GM23338 (cell line): ENCODE results near the gene MBD6. TPM values are rescaled to one million over a fixed set of nuclear protein-coding genes. Genes with fewer than 3 reads are reported as not detected.

Source experiments
- ATAC-seq: fragments of 200-7000 bp; cut with Tn5 transposase; 3 replicates; pipeline ENCODE4 v1.9.1; 2020
- DNase-seq: peaks from one replicate; pipeline ENCODE4 v3.0.0-alpha.2; 2015; ENCODE audit warnings: low spot score
- H2AFZ ChIP-seq: fragments of 200-600 bp; sonication (generic); 2 replicates; pipeline ENCODE4 v1.8.0; 2016; ENCODE audit warnings: antibody characterized with exemption, mild to moderate bottlenecking, moderate library complexity
- H3F3A ChIP-seq: fragments of 200-600 bp; sonication (generic); replicated peaks from 2 replicates; pipeline ENCODE4 v1.8.0; 2017; ENCODE audit warnings: antibody characterized with exemption, mixed run types, low read depth
- H3K27ac ChIP-seq: fragments of 200-600 bp; sonication (generic); 2 replicates; pipeline ENCODE4 v1.6.1; 2016; ENCODE audit warnings: low read depth
- H3K27me3 ChIP-seq: fragments of 200-600 bp; sonication (generic); 2 replicates; pipeline ENCODE4 v1.8.0; 2016; ENCODE audit warnings: mild to moderate bottlenecking, mixed run types, moderate library complexity; ENCODE audit not compliant: insufficient read depth
- H3K36me3 ChIP-seq: fragments of 200-600 bp; sonication (generic); 2 replicates; pipeline ENCODE4 v1.8.0; 2016; ENCODE audit warnings: mild to moderate bottlenecking; ENCODE audit not compliant: insufficient read depth
- H3K4me1 ChIP-seq: fragments of 200-600 bp; sonication (generic); 2 replicates; pipeline ENCODE4 v1.8.0; 2016; ENCODE audit warnings: mild to moderate bottlenecking, moderate library complexity; ENCODE audit not compliant: insufficient read depth
- H3K4me2 ChIP-seq: fragments of 200-600 bp; sonication (generic); 2 replicates; pipeline ENCODE4 v1.7.1; 2017; ENCODE audit warnings: mixed run types
- H3K4me3 ChIP-seq: fragments of 200-600 bp; sonication (generic); 2 replicates; pipeline ENCODE4 v1.6.1; 2016; ENCODE audit warnings: mixed run types
- H3K79me2 ChIP-seq: fragments of 200-600 bp; sonication (generic); replicated peaks from 2 replicates; pipeline ENCODE4 v1.8.0; 2017; ENCODE audit warnings: mild to moderate bottlenecking; ENCODE audit not compliant: insufficient read depth
- H3K9me2 ChIP-seq: fragments of 200-600 bp; sonication (generic); 2 replicates; pipeline ENCODE4 v1.8.0; 2017; ENCODE audit not compliant: insufficient read depth
- H4K20me1 ChIP-seq: fragments of 200-600 bp; sonication (generic); replicated peaks from 2 replicates; pipeline ENCODE4 v1.8.0; 2017; ENCODE audit warnings: mild to moderate bottlenecking; ENCODE audit not compliant: insufficient read depth
- H3K27ac Mint-ChIP-seq: 2 replicates; pipeline ENCODE4 v1.8.0; 2020; ENCODE audit warnings: inconsistent platforms, mild to moderate bottlenecking, moderate library complexity, mixed read lengths
- H3K27me3 Mint-ChIP-seq: 3 replicates; pipeline ENCODE4 v1.8.0; 2022; ENCODE audit warnings: low read depth, mild to moderate bottlenecking, moderate library complexity, mixed read lengths, inconsistent platforms; ENCODE audit not compliant: insufficient read depth, poor library complexity
- H3K36me3 Mint-ChIP-seq: 3 replicates; pipeline ENCODE4 v1.8.0; 2021; ENCODE audit warnings: low read depth, mild to moderate bottlenecking, inconsistent platforms, moderate library complexity, mixed read lengths
- H3K4me1 Mint-ChIP-seq: 3 replicates; pipeline ENCODE4 v1.8.0; 2020; ENCODE audit warnings: mild to moderate bottlenecking, inconsistent platforms, mixed read lengths
- H3K4me3 Mint-ChIP-seq: 3 replicates; pipeline ENCODE4 v1.8.0; 2021; ENCODE audit warnings: moderate library complexity, mild to moderate bottlenecking, inconsistent platforms, mixed read lengths
- H3K9me3 Mint-ChIP-seq: 3 replicates; pipeline ENCODE4 v1.8.0; 2020; ENCODE audit warnings: moderate library complexity, mild to moderate bottlenecking, inconsistent platforms, mixed read lengths
- CTCF ChIP-seq, 2 experiments: fragments of 200-600 bp in 1 of 2; sonication (generic) in 1 of 2; conservative IDR thresholded peaks; 2 replicates each; pipeline versions ENCODE4 v1.5.1 to v1.6.1; 2016 to 2017; ENCODE audit warnings: antibody characterized with exemption in 2 of 2, low read depth in 2 of 2, mild to moderate bottlenecking in 2 of 2, moderate library complexity in 1 of 2
- EZH2 ChIP-seq: fragments of 200-600 bp; sonication (generic); IDR thresholded peaks from one replicate; pipeline ENCODE4 v1.8.0; 2017; ENCODE audit warnings: antibody characterized with exemption, mild to moderate bottlenecking, low read depth; ENCODE audit not compliant: unreplicated experiment
- EZH2phosphoT487 ChIP-seq: fragments of 200-600 bp; sonication (generic); IDR thresholded peaks from one replicate; pipeline ENCODE4 v1.8.1; 2018; ENCODE audit warnings: antibody characterized with exemption; ENCODE audit not compliant: unreplicated experiment
- JUNB ChIP-seq: IDR thresholded peaks from one replicate; pipeline ENCODE4 v1.6.1; 2016; ENCODE audit warnings: antibody characterized with exemption; ENCODE audit not compliant: unreplicated experiment
- NANOG ChIP-seq: IDR thresholded peaks from 2 replicates; pipeline ENCODE4 v1.6.1; 2016; ENCODE audit warnings: antibody characterized with exemption, borderline replicate concordance
- POLR2AphosphoS5 ChIP-seq: IDR thresholded peaks from 2 replicates; pipeline ENCODE4 v1.6.1; 2016; ENCODE audit warnings: antibody characterized with exemption, low read depth
- REST ChIP-seq: IDR thresholded peaks from one replicate; pipeline ENCODE4 v1.6.1; 2018; ENCODE audit warnings: antibody characterized with exemption; ENCODE audit not compliant: unreplicated experiment
- STAT1 ChIP-seq: IDR thresholded peaks from one replicate; pipeline ENCODE4 v1.6.1; 2016; ENCODE audit warnings: antibody characterized with exemption; ENCODE audit not compliant: unreplicated experiment
- ZNF114 ChIP-seq: fragments of 250-450 bp; sonication (Bioruptor Pico); IDR thresholded peaks from 2 replicates; pipeline ENCODE4 v1.5.0; 2020; ENCODE audit warnings: mild to moderate bottlenecking, moderate library complexity
- ZNF331 ChIP-seq: fragments of 250-450 bp; sonication (Bioruptor Pico); IDR thresholded peaks from 2 replicates; pipeline ENCODE4 v1.5.0; 2020; ENCODE audit warnings: low read depth, mild to moderate bottlenecking, moderate library complexity
- ZNF462 ChIP-seq: fragments of 250-450 bp; sonication (Bioruptor Pico); IDR thresholded peaks from 2 replicates; pipeline ENCODE4 v1.5.0; 2020; ENCODE audit warnings: mild to moderate bottlenecking, moderate library complexity
- polyA plus RNA-seq: library from polyadenylated mRNA; unstranded; fragments of >200 nt; fragmentation: Nextera tagmentation; extraction: Ambion mirVana; gene quantifications from 2 replicates; pipeline ENCODE4 v1.2.1, GENCODE V29; 2016
- total RNA-seq: library from RNA; depleted of rRNA; stranded (reverse); fragments of >200 nt; shearing (Covaris generic); gene quantifications from 2 replicates; pipeline ENCODE4 v1.2.3, GENCODE V29; 2014

MBD6 gene
- total and polyA plus RNA-seq, 2 experiments from 2014 or later: 12.5 to 17.1 TPM

- Histone ChIP-seq H3K36me3 (peaks cover 5% of the 10 kb centered on the region), H2AFZ (no peak overlapping the region), H3K4me1 (no peaks in the 10 kb centered on the region), H3K79me2 (no peaks in the 10 kb centered on the region), H3K27me3 (no peaks in the 10 kb centered on the region), H3F3A (0 out of 2 replicates have a peak, but pooled peaks cover 2% of the 10 kb centered on the region), H4K20me1 (peaks cover 4% of the 10 kb centered on the region; the same call in 1 of the 2 replicates), H3K4me2 (no peak overlapping the region), H3K4me3 (no peak overlapping the region), H3K27ac (no peak overlapping the region), H3K9me2 (no peaks in the 10 kb centered on the region)
- H3K27me3 Mint-ChIP-seq: peaks cover 4% of the 10 kb centered on the region
- no peak for ATAC-seq
- H3K36me3 Mint-ChIP-seq: peaks cover 66% of the 10 kb centered on the region
- TF ChIP-seq JUNB: no peak
- TF ChIP-seq ZNF462: no peak
- TF ChIP-seq EZH2: no peak
- no peak for TF ChIP-seq ZNF331 (CRISPR knock-in tag)
- no peak for TF ChIP-seq ZNF114
- no peak for TF ChIP-seq POLR2AphosphoS5
- TF ChIP-seq REST: no peak
- TF ChIP-seq EZH2phosphoT487: no peak
- TF ChIP-seq NANOG: no peak
- TF ChIP-seq CTCF (conservative IDR thresholded peaks at IDR 0.05; ENCODE audit: low read depth in 2 of 2): no peak
- TF ChIP-seq STAT1: no peak
- no peaks in the 10 kb centered on the region for H3K4me1 Mint-ChIP-seq
- no peak overlapping the region for H3K27ac Mint-ChIP-seq
- no peaks in the 10 kb centered on the region for H3K9me3 Mint-ChIP-seq
- no peak for DNase-seq
- no peak overlapping the region for H3K4me3 Mint-ChIP-seq
These were observed 53.4 kb downstream of the MBD6 start for GRCh38 chr12:57575771-57576612.
